ENCODE data around the gene COLEC12. TPM values are rescaled to one million over a fixed set of nuclear protein-coding genes. Genes with fewer than 3 reads are reported as not detected.
A peak's percentile ranks its signal among the peaks of the same experiment; 100 is the strongest.

The COLEC12 gene
- 1.5 and 2.7 TPM in 2 replicates for total RNA-seq
- 0.09 TPM for polyA plus RNA-seq (2012)

DNA sequence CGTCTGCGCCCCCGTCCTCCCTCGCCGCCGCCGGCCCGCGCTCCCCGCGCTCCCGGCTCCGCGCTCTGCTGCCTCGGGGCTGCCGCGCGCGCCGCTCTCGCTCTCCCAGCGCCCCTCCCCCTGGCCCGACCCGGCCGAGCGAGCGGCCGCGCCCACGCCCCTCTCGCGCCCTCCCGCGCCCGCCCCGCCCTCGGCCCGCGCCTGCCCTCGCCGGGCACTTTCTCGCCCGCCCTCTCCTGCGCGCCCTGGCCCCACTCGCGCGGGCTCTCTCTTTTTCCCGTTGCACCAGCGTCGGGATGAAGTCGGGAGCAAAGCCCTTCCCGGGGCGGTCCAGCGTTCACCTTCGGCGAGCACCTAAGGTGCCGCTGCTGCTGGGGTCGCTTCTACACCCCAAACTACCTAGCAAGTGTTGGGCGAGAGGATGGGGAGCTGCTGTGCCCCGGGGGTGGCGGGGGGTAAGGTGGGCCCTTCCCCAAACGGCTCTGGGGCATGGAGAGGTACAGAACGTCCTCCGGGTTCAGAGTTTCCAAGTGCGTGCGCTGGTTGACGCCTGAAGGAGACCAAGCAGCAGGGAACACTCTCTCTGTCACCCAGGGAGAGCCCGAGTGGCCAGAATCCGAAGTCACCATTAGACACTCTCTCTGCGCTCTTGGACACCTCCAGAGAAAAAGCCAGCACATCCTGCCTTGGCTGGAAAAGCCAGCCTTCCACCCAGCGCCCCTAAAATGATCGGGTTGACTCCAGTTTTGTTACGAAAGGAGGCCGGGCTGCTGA, at the start of gene COLEC12:
COLEC12 (minus strand) TSS at position 70 of the 774 bp plus-strand sequence. CDS start 187 bp downstream, outside the sequence.
- DNase-seq (ENCODE audit: low read depth) = peak; percentile 20

DNA sequence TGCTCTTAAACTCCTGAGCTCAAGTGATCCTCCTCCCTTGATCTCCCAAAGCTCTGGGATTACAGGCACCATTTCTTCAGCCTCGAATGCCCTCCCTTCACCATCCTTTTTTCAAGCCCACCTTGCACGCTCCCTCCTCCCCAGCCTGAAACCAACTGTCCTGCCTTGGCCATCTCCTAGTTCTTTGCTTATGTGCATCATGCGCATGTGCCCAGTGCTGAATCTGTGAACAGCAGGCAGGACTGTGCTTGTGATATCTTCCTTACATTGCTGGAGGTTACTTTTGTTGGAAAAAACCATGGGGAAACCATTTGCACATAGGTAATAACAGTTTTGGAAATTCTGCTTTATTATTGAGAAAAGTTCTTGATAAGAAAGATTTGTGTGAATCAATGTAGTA, 49.5 kb upstream of the COLEC12 start:
- DNase-seq (ENCODE audit: low read depth) = no peak

DNA sequence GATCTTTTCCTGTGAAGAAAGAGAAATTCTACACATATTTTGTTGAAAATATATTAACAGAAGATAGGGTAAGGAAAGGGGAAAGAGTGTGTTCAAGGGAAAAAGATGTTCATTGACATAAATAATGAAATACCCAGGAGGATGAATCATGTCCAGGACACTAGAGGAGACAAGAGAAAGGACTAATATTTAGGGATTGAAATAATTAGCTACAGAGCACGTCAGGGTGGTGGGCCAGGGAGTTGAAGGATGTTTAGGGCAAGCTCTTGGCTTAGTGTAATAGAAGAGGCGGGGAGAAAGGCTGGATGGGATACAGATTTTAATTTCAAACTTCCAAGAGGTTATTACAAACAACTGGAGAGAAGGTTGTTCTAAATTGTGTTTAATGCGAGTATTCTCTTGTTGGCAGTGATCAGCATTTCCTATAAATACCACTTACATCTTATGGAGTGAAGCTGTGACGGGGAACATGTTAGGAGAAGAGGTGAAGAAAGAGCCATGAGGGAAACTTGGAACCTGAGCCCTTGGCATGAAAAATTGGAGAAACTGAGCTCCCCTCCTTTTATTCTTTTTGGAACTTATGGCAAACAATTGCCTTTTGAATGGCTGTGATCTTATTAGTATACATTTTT, 43.1 kb upstream of the COLEC12 start:
- DNase-seq (ENCODE audit: low read depth) = no peak

DNA sequence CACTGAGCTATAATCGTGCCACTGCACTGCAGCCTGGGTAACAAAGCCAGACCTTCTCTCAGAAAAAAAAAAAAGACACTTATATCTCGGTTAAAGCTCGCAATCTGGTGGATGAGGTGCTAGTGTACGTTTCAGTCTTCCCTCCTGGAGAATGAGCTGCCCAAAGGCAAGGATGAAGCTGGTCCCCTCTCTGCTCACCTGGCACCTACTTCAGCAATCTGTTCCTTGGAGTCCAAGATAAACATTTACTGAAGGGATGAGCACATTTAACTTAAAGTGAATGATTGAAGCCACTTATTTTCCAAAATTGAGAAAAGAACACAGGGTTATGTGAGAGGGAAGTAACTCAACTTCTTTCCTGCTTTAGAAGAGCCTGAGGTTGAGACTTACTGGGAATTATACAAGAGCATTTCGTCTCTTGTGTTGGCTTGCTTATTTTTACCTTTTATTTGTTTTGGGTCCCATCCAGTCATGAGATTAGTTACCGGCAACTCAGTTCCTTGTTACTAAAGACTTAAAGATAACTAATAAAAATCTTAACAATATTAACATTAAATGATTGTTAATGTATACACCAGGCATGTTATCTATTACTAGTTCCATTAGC, 33.6 kb upstream of the COLEC12 start:
- DNase-seq (ENCODE audit: low read depth) = no peak

DNA sequence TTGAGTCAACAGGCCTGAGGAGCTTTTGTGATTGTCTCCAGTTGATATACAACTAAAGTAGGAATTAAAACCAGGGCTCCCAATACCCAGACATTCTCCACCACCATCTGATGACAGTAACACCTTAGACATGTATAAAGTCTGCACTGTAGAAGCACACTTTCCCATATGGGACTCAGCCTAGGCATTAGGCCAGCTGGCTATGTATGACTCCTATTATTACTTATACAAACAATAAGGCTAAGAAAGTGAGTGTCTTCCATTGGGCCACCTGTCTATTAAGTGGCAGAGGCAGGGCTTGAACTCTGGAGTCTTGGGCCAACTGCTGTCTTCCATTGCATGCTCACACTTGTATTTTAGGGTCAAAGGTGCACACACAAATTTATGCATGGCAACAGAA, 32.1 kb upstream of the COLEC12 start:
- no peak for DNase-seq (ENCODE audit: low read depth)

DNA sequence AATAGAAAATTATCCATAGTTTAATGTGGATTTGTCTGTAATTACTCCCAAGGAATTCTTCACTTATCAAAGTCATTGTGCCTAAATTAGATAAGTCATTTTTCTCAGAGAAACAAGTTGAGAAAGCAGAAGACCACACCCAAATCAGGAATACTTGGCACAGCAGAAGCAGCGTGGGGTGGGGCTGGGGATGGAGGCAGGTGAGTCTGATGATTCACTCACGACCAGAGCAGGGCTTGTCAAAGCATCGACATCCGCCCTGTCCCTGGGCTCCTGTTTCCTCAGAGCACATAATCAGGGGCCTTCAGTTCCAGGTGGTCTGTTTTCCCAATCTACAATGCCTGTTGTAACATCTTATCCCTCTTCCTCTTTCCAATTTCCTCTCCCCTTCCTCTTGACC, 31.5 kb upstream of the COLEC12 start:
- DNase-seq (ENCODE audit: low read depth) = no peak

DNA sequence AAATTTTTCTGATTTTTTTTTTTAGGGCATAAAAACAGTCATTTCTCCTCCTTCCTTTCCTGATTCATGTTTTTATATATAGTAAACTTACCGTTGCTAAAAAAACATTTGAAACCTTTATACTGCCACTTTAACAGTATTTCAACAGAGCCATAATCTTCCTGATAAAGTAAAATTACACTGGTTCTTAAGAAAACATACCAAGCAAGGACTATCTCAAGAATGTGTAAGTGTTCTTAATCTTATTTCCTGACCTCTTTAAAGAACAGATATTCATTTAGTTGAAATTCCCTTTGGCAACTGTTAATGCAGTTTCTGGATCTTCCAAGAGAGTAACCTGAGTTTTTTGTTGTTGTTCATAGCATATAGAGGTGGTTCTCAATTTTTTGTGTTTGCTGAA, 26.6 kb upstream of the COLEC12 start:
- DNase-seq (ENCODE audit: low read depth) = no peak

DNA sequence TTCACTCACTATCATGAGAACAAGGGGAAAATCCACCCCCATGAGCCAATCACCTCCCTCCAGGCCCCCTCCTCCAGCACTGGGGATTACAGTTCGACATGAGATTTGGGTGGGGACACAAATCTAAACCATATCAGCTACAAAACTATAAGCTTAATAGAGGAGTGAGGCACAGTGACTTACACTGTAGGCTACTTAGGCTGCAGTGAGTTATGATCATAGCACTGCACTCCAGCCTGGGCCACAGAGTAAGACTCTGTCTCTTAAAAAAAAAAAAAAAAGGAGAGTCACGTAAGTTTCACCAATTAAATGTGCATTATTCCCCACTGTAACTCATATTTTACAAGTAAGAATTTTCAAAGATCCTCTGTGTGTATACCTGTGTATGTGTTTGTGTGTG, 26.2 kb upstream of the COLEC12 start:
- DNase-seq (ENCODE audit: low read depth) = no peak

DNA sequence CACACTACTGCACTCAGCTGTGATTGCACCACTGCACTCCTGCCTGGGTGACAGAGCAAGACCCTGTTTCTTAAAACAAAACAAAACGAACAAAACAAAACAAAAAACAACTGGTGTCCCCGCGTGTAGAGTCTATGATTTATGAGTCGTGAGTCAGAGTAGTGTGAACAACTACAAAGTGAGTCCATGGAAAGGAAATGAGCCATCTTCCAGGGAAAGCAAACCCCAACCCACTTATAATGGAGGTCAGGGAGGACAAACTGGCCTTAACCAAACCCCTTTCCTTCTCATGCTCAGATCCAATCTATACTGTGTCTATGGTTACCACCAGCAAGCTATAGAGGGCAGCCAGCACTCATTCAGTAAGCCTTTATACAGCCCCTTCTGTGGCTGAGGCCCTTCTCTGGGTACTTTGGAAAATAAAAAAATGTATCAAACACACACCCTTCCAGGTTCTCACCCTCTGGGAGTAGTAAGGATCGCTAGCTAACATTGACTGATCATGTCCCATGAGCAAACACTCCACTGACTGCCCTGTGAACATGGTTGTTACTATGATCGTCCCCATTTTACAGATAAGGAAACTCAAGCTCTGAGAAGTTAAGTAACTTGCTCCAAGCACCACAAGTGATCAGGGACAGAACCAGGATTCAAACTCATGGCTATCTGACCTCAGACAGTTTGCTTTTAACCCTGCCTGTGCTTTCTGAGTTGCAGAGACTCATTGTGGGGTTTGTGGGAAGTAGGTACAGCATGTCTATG, 24.7 kb upstream of the COLEC12 start:
- DNase-seq (ENCODE audit: low read depth) = peak; percentile 33

DNA sequence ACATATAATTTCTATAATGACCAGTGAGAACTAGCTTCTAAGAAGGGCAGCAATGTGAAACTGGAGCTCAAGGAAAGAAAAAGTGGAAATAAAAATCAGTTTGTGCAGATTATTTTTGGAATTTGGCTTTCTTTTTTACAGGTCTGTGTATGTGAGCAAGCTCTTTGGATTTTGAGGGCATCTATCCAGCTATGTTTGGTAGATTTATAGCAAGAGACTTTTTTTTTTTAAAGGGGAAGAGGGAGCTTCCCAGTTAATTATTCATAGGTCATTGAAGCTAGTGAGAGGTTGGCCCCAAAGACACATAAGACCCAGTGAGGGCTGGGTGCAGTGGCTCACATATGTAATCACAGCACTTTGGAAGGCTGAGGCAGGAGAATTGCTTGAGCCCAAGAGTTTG, 24.0 kb upstream of the COLEC12 start:
- peak; percentile 32 for DNase-seq (ENCODE audit: low read depth)

DNA sequence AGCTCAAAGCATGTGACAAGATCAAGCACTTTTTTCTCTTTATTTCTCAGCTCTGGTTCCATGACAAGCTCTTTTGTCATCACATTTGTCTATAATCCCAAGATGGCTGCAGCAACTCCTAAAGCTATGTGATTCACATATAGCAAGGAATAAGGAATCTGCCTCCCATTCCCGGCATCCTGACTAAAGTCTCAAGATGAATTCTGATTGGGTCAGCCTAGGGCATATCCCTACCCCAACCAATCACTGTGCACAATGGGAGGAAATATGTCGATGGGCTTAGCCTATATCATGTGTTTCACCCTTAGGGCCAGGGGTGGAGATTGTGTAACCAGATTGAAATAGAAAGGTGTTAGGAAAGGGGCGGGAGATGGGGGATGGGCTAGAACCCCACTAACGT, 23.1 kb upstream of the COLEC12 start:
- DNase-seq (ENCODE audit: low read depth) = no peak

DNA sequence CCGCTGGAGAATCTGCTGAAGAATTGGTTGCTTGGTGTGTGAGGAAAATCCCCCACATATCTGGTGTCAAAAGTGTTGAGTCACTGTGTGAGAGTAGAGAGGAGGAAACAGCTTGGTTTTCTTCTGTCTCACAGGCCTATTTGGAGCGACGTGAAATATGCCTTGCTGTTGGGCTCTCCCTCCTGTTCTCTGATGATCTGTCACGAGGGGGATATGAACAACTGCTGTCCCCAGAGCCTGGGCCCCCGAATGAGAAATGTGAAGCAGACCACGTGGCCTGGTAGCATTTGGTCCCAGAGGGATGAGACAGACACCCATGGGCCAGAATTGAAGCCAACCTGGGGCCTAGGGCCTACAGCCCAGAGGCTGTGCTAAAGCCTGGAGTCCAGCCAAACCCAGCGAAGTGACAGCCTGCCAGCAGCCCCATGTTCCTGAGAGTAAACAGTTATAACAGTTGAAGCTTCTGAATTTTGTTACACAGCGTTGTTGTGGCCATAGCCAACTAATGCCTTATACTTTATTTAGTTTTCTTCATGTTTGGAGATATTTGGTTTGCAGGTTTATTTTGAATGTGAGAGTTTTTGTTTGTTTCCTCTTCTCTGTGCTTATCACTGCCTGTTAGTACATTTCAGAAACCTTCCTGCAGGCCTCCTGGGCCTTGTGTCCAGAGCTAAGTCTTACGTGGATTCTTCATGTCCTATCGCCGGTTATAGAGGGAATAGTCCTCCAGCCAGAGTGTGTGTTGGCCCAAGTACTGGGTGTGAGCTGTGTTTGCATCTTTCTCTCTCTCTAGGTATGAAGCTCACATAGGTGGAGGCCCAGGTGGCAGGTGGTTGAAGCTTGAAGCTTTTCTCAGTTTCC, 18.7 kb upstream of the COLEC12 start:
- peak; percentile 66 for DNase-seq (ENCODE audit: low read depth)

DNA sequence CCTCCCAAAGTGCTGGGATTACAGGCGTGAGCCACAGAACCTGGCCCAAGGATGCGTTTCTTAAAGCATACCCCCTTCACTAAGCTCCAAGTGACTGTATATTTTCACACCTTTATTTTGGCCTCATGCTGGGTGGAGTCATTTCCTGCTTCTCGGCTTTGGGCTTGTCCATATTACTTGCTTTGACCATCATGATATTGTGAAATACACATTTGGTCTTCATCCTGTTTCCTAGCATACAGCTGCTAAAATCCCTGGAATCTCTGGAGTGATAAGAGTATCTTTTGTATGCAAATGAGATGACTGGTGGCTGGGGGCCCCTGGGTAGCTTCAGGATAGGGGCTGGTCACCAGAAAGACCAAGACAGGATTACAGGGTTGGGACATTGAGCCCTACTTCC, 17.6 kb upstream of the COLEC12 start:
- DNase-seq (ENCODE audit: low read depth) = no peak

DNA sequence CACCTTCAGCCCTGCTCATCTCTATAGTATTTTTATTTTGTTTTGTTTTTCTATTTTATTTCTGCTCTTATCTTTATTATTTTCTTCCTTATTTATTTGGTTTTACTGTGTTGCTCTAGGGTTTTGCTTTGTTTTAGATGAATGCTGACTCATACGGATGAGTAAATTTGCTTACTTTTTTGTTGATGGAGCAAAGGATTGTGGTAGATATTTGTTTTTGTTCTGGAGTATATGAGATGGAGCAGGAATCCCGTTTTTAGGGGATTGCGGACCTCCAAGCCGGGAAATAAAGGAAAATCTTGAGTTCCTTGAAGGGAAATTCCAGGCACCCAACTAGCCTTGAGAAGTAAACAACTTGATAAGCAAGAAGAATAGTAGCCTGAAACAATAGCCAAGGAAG, 15.3 kb upstream of the COLEC12 start:
- DNase-seq (ENCODE audit: low read depth) = no peak

DNA sequence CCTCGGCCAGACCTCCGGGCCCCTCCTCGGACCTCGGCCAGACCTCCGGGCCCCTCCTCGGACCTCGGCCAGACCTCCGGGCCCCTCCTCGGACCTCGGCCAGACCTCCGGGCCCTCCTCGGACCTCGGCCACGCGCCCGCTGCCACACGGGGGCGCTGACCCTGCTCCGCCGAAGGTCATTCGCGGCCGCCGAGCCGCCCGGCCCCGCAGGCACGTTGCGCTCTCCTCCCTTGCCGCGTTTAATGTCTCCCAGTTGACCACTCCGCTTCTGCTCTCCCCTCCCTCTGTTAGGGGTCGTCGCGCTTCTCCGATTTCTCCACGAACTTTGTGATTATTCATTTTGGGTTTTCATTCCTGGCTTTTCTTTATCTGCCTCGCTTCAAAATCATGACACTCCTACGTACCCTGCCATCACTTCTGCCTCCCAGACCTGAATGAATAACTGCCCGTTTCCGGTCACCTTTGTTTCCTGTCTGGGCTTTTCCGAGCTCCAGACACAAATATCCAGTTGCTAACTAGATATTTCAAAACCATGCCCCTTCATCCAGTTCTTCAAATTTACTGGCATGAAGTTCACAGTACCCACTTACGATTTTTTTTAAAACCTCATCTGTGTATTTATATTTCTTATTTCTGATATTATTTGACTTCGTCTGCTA, 14.8 kb upstream of the COLEC12 start:
- DNase-seq (ENCODE audit: low read depth) = no peak

DNA sequence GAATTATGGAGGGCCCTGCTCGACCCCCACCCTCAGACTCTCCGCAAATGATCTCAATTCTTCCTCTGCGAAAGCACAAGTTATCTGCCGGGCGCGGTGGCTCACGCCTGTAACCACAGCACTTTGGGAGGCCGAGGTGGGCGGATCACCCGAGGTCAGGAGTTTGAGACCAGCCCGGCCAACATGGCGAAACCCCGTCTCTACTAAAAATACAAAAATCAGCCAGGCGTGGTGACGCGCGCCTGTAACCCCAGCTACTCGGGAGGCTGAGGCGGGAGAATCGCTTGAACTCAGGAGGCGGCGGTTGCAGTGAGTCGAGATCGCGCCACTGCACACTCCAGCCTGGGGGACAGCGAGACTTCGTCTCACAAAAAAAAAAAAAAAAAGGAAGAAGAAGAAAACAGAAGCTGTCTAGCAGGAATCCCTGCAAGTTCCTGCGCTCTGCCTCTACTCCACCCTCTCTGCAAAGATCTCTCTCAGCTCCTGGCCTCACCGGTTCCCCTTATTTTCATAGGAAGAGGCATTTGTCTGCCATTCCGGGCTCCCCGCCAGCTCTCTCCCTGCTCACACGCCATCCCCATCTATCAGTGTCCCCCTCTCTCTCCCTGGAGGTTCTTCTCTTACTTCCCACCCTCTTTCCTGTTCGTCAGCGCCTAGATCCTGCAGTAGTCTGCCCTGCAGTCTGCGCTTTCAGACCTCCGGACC, 13.5 kb upstream of the COLEC12 start:
- no peak for DNase-seq (ENCODE audit: low read depth)

DNA sequence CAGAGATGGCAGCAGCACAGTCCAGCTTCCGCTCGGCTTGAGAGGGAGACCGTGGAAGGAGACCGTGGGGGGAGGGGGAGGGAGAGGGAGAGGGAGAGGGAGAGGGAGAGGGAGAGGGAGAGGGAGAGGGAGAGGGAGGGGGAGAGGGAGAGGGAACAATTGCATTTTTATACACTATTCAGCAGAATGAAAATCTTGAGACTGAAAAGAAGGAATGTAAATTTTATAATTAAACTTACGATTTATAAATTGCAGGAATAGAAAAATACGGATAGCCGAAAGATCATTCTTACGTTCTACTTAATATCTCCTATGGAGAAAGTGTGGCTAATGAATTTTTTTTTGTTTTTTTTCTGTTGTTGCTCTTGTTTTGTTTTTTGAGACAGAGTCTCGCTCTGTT, 12.5 kb upstream of the COLEC12 start:
- no peak for DNase-seq (ENCODE audit: low read depth)

DNA sequence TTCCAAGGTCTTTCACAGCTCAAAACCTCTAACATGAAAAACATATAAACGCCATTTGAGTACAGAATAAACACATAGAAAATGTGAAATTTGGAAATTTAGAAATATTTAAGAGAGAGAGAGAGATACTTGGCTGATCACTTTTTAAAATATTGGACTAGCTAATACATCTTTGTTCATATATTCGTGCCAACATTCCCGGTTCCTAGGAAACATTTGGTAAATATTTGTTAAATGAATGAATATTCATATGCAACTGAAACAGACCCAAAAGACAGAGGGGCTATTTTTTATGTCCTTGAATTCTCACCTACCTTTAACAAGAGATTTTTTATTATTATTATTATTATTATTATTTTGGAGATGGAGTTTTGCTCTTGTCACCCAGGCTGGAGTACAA, 8.3 kb upstream of the COLEC12 start:
- DNase-seq (ENCODE audit: low read depth) = no peak

DNA sequence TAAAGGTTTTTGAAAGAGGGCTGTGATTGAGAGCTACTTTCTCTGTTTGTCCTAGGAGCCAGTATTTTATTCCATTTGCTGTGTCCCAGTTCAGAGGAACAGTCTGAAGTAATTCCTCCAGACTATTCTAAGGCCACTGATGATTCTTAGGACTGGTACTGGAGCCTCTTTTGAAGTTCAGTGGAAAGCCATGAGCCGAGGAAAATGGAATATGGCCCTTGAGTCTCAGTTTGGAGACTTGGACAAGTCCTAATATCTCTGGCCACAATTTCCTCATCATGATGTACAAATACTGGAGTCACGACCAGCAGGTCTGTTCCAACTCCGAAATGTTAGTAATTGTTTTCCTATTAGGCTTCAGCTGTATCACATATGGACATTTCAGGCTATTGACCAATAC, 7.1 kb upstream of the COLEC12 start:
- DNase-seq (ENCODE audit: low read depth) = no peak

DNA sequence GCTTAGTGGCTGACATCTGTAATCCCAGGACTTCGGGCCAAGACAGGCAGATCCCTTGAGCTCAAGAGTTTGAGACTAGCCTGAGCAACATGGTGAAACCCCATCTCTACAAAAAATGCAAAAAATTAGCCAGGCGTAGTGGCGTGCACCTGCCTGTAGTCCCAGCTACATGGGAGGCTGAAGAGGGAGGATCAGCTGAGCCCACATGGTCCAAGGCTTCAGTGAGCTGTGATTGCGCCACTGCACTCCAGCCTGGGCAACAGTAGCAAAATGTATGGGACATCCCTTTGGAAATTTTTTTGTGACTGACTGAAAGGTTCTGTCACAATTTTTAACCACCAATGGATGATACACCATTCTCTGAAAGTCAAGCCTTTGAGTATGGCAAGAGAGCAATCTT, 6.3 kb upstream of the COLEC12 start:
- DNase-seq (ENCODE audit: low read depth) = no peak

Data from myocyte (in vitro differentiated cells).